Panc1 (cell line): ENCODE data around the gene SLC12A8.

Experiments used
- POLR2AphosphoS5 ChIP-seq: IDR thresholded peaks from 2 replicates; pipeline ENCODE4 v1.6.1; 2012; ENCODE audit warnings: mild to moderate bottlenecking, low read depth, low read length, moderate library complexity
- TF ChIP-seq, protein P1 (sequence below): fragments of 450-650 bp; IDR thresholded peaks from 2 replicates; pipeline ENCODE4 v1.5.1; 2017; ENCODE audit warnings: mild to moderate bottlenecking
- TF ChIP-seq, protein P2 (sequence below), 2 experiments: IDR thresholded peaks; 2 replicates each; pipeline ENCODE4 v1.6.1; 2011 to 2012; ENCODE audit warnings: low read depth in 2 of 2, control low read depth in 1 of 2, low read length in 1 of 2, mild to moderate bottlenecking in 1 of 2, moderate library complexity in 1 of 2; ENCODE audit not compliant: insufficient read depth in 1 of 2

DNA sequence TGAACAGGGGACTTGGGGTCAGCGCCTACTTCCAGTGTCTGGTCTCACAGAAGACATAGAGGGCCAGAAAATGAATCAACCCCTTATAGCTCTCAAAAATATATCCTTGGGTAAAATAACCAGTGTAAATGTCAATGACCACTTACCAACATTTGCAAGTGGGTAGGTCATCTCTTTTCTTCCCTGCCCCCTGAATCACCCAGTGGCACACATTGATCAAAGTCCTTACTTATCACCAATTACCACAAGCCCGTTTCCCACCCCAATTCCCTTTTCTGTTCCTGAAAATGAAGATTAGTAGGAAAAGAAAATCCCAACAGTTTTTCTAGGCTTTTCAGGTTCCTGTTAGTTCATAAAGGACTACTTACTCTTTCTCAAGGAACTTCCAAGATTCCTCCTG, 86.2 kb downstream of the SLC12A8 start:
- TF ChIP-seq, protein P1, sequence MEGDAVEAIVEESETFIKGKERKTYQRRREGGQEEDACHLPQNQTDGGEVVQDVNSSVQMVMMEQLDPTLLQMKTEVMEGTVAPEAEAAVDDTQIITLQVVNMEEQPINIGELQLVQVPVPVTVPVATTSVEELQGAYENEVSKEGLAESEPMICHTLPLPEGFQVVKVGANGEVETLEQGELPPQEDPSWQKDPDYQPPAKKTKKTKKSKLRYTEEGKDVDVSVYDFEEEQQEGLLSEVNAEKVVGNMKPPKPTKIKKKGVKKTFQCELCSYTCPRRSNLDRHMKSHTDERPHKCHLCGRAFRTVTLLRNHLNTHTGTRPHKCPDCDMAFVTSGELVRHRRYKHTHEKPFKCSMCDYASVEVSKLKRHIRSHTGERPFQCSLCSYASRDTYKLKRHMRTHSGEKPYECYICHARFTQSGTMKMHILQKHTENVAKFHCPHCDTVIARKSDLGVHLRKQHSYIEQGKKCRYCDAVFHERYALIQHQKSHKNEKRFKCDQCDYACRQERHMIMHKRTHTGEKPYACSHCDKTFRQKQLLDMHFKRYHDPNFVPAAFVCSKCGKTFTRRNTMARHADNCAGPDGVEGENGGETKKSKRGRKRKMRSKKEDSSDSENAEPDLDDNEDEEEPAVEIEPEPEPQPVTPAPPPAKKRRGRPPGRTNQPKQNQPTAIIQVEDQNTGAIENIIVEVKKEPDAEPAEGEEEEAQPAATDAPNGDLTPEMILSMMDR = no peak
- TF ChIP-seq, protein P2, sequence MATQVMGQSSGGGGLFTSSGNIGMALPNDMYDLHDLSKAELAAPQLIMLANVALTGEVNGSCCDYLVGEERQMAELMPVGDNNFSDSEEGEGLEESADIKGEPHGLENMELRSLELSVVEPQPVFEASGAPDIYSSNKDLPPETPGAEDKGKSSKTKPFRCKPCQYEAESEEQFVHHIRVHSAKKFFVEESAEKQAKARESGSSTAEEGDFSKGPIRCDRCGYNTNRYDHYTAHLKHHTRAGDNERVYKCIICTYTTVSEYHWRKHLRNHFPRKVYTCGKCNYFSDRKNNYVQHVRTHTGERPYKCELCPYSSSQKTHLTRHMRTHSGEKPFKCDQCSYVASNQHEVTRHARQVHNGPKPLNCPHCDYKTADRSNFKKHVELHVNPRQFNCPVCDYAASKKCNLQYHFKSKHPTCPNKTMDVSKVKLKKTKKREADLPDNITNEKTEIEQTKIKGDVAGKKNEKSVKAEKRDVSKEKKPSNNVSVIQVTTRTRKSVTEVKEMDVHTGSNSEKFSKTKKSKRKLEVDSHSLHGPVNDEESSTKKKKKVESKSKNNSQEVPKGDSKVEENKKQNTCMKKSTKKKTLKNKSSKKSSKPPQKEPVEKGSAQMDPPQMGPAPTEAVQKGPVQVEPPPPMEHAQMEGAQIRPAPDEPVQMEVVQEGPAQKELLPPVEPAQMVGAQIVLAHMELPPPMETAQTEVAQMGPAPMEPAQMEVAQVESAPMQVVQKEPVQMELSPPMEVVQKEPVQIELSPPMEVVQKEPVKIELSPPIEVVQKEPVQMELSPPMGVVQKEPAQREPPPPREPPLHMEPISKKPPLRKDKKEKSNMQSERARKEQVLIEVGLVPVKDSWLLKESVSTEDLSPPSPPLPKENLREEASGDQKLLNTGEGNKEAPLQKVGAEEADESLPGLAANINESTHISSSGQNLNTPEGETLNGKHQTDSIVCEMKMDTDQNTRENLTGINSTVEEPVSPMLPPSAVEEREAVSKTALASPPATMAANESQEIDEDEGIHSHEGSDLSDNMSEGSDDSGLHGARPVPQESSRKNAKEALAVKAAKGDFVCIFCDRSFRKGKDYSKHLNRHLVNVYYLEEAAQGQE (IDR thresholded peaks at IDR 0.05; ENCODE audit: insufficient read depth in 1 of 2, low read depth in 2 of 2, low read length in 1 of 2) = no peak
- no peak for TF ChIP-seq POLR2AphosphoS5
